Measurements from ENCODE around the gene NUAK2.
A peak's percentile ranks its signal among the peaks of the same experiment; 100 is the strongest.

The NUAK2 gene

DNA sequence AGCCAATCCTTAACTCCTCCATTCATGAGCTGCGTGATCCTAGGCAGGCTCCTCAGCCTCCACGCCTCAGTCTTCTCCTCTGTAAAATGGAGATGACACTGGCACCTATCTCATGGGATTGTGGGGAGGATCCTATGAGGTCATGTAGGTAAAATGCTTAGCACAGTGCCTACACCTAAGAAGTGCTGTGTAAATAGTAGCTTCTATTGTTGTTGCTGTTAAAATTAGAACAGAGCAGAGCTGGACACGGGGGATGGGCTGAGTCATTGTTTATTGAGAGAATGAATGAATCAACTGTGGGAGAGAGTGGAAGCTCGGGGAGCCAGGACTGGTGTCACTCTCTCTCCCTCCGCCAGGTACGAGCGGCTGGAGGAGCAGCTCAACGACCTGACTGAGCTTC is 50.8 kb downstream of the NUAK2 start:
- no peak for DNase-seq

GRCh38 chr1:205270271-205270670 is 51.3 kb downstream of the NUAK2 start:
- no peak for DNase-seq

DNA sequence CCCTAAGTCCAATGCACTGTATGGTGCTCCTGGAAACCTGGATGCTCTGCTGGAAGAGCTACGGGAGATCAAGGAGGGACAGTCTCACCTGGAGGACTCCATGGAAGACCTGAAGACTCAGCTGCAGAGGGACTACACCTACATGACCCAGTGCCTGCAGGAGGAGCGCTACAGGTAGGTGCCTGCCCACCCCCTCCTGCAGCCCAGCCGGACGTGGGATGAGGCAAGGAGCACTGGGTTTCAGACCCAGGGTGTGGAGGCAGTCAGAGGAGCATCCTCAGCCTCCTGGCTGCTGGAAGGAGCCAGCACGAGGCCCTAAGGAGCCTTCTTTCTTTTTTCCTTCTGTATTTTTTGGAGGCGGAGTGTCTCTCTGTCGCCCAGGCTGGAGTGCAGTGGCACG is 51.8 kb downstream of the NUAK2 start:
- no peak for DNase-seq

GRCh38 chr1:205268846-205269680 is 52.5 kb downstream of the NUAK2 start:
- no peak for DNase-seq

DNA sequence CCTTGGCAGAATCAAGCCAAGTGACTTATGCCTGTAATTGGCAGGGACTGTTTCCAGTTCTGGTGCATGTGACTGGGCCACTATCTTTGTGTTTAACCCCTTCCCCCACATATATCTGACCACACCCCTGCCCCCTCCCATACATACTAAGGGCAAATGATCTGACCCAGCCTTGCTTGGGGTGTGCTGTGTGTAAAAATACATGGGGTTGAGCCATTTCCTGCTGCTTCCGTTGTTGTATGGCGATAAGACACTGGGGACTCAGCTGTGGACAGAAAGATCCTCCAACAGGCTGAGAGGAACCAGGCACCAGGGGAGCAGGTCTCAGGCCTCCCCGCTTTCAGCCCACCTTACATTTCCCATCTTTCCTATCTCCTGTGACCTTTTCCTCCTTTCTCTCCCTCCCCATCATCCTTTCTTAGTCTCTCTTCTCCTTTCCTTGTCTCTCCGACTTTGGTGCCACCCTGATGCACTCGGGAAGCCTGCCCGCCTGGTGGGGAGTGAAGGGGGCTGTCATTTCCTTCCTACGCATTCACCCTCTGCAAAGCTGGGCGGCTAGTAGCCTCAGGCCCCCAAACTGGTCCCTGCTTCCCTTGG is 54.1 kb downstream of the NUAK2 start:
- DNase-seq = no peak

GRCh38 chr1:205266611-205267305 is 54.8 kb downstream of the NUAK2 start:
- DNase-seq = no peak

DNA sequence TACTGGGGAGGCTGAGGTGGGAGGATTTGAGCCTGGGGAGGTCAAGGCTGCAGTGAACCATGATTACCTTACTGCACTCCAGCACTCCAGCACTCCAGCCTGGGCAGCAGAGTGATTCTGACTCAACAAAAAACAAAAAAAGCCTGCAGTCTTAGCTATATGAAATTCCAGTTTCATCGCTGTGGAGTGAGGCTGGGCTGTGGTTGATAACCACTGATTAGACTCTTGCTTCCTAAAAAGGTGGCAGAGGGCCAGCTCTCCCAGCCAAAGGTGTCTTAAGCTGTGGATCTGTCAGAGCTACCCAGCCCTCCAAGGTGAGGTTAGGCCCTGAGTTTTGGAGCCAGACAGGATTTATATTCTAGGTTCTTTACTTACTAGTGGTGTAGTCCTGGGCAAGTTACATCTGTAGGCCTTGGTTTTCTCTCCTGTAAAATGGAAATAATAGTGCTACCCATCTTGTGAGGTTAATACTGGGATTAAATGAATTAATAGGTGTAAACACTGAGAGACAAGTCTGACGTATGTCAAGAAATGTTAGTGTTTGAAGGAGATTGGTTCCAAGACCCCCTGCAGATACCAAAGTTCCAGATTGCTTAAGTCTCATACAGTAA is 57.9 kb downstream of the NUAK2 start:
- DNase-seq = no peak

- no peak for DNase-seq
These were observed 58.8 kb downstream of the NUAK2 start for GRCh38 chr1:205262731-205263171.

DNA sequence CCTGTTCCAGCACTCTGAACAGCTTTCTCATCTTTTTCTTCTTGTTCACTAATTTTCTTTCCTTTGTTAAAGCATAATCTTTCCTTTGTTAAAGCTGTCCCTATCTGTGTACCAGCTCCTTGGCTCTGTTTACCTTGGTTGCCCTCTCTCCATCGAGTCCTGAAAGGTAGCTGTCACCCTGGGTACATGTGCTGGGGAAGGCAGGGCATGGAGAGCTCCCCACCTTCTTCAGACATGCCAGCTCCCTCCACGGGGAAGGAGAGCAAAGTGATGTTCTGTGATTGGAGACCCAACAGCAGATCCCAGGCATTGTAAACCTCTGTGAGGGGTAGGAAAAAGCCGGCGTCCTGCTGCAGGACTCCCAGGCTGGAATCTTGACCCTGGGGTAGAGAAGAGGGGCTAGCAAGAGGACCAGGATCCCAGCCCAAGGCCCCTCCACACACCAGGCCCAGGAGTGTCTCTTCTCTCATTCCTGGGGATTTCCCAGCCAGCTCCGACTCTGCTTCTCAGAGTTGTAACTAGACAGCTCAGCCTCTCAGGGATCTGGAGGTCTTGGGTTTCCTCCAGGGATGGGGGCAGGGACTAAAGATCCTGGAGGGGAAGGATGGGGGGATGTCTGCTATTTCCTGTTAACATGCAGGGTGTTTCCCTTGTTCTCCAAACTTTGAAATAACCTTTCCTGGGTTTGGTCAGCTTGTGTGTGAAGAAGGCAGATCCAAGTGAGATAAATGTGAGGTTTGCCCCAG is 59.4 kb downstream of the NUAK2 start:
- no peak for DNase-seq

GRCh38 chr1:205260948-205261732 is 60.4 kb downstream of the NUAK2 start:
- DNase-seq = no peak

- no peak for DNase-seq
These were observed 61.5 kb downstream of the NUAK2 start for GRCh38 chr1:205259998-205260397.

GRCh38 chr1:205259324-205259832 is 62.2 kb downstream of the NUAK2 start:
- DNase-seq = no peak

DNA sequence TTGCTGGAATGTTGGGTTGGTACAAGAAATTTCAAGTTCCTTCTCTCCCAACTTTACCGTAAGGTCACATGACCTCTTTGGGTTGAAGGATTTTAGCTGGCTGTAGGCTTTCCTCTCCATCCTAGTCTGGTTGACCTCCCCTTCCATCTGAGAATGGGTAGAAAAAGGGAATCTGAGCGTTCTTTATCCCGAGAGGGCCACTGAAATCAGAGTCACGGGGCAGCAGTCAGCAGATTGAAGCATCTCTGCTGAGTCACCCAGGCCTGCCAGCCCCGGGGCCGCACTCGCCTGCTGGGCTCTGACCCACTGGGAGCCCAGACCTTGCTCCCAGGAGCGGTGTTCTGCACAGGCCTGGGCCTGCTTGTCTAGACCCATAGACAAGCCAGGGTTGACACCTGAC is 62.8 kb downstream of the NUAK2 start:
- no peak for DNase-seq

DNA sequence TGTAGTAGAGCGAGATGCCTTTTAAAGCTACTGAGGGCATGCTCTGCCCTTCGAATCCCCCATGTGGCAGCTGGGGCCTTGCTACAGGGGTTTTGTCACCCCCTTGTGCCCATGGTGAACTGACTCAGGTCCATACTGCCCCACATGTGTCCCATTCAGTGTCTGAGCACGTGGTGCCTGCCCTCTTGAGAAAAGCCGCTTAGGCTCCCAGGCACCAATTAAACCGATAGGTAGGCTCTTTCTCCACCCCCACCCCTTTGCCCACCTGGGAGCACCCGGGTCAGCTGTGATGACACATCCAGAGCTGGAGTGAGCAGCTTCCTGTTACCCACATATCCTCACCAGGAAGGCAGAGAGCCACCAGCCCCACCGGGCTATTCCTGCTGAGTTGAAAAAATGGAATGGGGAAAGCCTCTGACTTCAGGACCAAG is 63.3 kb downstream of the NUAK2 start:
- DNase-seq = no peak

- DNase-seq = no peak
These were observed 63.8 kb downstream of the NUAK2 start for GRCh38 chr1:205257735-205258134.

GRCh38 chr1:205256951-205257625 is 64.5 kb downstream of the NUAK2 start:
- DNase-seq = no peak

GRCh38 chr1:205255941-205256780 is 65.4 kb downstream of the NUAK2 start:
- DNase-seq = peak; percentile 94

Data from right forelimb (tissue), 1 donor.